ENCODE results near the gene PHKG2. TPM values are rescaled to one million over a fixed set of nuclear protein-coding genes. Genes with fewer than 3 reads are reported as not detected.

PHKG2 gene
- 21.7 and 26.0 TPM in 2 replicates for polyA plus RNA-seq (2011; rRNA removed)
- 18.6 and 28.5 TPM in 2 replicates for polyA minus RNA-seq (2011; rRNA and poly(A)+ RNA removed)

- no peaks in the 10 kb centered on the region for H3K27me3 ChIP-seq (ENCODE audit: control insufficient read depth, insufficient read depth, low read length)
- H3K27ac ChIP-seq (ENCODE audit: low read depth, low read length) = peak within 1 kb of the TSS; percentile 65
- H3K4me3 ChIP-seq (ENCODE audit: low read depth, low read length) = peak within 1 kb of the TSS; percentile 90
- TF ChIP-seq CTCF (IDR thresholded peaks at IDR 0.05; ENCODE audit: low read depth, low read length) = no peak
- POLR2A ChIA-PET = interaction anchor here (0.5 to 1.9 kb wide), 13 partner anchors 10 to 154 kb away, joined by 3 to 7 read pairs (median 4); partner anchors contain the start of genes CTF1 and ZNF629
- CTCF ChIA-PET = interaction anchor here (1.0 to 1.3 kb wide), 3 partner anchors 26 to 66 kb away, joined by 3 read pairs; no protein-coding TSS in a partner anchor
- H3K9me3 ChIP-seq (ENCODE audit: control insufficient read depth, insufficient read depth, low read length) = no peaks in the 10 kb centered on the region
- DNase-seq (ENCODE audit: low read depth, low spot score) = peak; percentile 96
Measured at GRCh38 chr16:30747799-30748633, at the start of gene PHKG2. Gene PHKG2 (plus strand): TSS chr16:30748425. CDS start chr16:30748821, 396 bp downstream.

- H3K9me3 ChIP-seq (ENCODE audit: control insufficient read depth, insufficient read depth, low read length) = no peaks in the 10 kb centered on the region; the same call in 1 of the 2 replicates
- DNase-seq (ENCODE audit: low read depth, low spot score) = peak; percentile 20
- peak within 1 kb of the TSS; percentile 100 for H3K27ac ChIP-seq (ENCODE audit: low read depth, low read length)
- POLR2A ChIA-PET = interaction anchor here (0.6 kb wide), 3 partner anchors 26 to 49 kb away, joined by 3 to 9 read pairs (median 6); no protein-coding TSS in a partner anchor
- no peaks in the 10 kb centered on the region for H3K27me3 ChIP-seq (ENCODE audit: control insufficient read depth, insufficient read depth, low read length)
- no peak for TF ChIP-seq CTCF (IDR thresholded peaks at IDR 0.05; ENCODE audit: low read depth, low read length)
- H3K4me3 ChIP-seq (ENCODE audit: low read depth, low read length) = peak within 1 kb of the TSS; percentile 93
- CTCF ChIA-PET = no interaction called here
Measured at GRCh38 chr16:30698816-30699614, 49.2 kb upstream of the PHKG2 start, which contains the start of gene SRCAP. Gene SRCAP (plus strand): TSS chr16:30699171. CDS start chr16:30700825, 1,654 bp downstream.

- POLR2A ChIA-PET = no interaction called here
- no peaks in the 10 kb centered on the region; the same call in 1 of the 2 replicates for H3K9me3 ChIP-seq (ENCODE audit: control insufficient read depth, insufficient read depth, low read length)
- DNase-seq (ENCODE audit: low read depth, low spot score) = no peak
- peak overlapping the region; percentile 77 for H3K27ac ChIP-seq (ENCODE audit: low read depth, low read length)
- peak overlapping the region; percentile 93 for H3K4me3 ChIP-seq (ENCODE audit: low read depth, low read length)
- CTCF ChIA-PET = no interaction called here
- no peak for TF ChIP-seq CTCF (IDR thresholded peaks at IDR 0.05; ENCODE audit: low read depth, low read length)
- H3K27me3 ChIP-seq (ENCODE audit: control insufficient read depth, insufficient read depth, low read length) = no peaks in the 10 kb centered on the region
Measured at GRCh38 chr16:30699615-30700099, 48.6 kb upstream of the PHKG2 start.

GRCh38 chr16:30700491-30700890 is 47.7 kb upstream of the PHKG2 start:
- no peaks in the 10 kb centered on the region; the same call in 1 of the 2 replicates for H3K9me3 ChIP-seq (ENCODE audit: control insufficient read depth, insufficient read depth, low read length)
- POLR2A ChIA-PET = no interaction called here
- DNase-seq (ENCODE audit: low read depth, low spot score) = no peak

More at GRCh38 chr16:30700491-30700890, 47.7 kb upstream of the PHKG2 start:
- no peak for TF ChIP-seq CTCF (IDR thresholded peaks at IDR 0.05; ENCODE audit: low read depth, low read length)
- no peaks in the 10 kb centered on the region for H3K27me3 ChIP-seq (ENCODE audit: control insufficient read depth, insufficient read depth, low read length)
- H3K4me3 ChIP-seq (ENCODE audit: low read depth, low read length) = no peak overlapping the region
- H3K27ac ChIP-seq (ENCODE audit: low read depth, low read length) = peak overlapping the region; percentile 11
- CTCF ChIA-PET = no interaction called here
